ENCODE data around the gene KCNN4. TPM values are rescaled to one million over a fixed set of nuclear protein-coding genes. Genes with fewer than 3 reads are reported as not detected.

Gene KCNN4
- total and polyA plus RNA-seq, 10 donors, result 14.3 to 77.6 (median 22.6) TPM

DNA sequence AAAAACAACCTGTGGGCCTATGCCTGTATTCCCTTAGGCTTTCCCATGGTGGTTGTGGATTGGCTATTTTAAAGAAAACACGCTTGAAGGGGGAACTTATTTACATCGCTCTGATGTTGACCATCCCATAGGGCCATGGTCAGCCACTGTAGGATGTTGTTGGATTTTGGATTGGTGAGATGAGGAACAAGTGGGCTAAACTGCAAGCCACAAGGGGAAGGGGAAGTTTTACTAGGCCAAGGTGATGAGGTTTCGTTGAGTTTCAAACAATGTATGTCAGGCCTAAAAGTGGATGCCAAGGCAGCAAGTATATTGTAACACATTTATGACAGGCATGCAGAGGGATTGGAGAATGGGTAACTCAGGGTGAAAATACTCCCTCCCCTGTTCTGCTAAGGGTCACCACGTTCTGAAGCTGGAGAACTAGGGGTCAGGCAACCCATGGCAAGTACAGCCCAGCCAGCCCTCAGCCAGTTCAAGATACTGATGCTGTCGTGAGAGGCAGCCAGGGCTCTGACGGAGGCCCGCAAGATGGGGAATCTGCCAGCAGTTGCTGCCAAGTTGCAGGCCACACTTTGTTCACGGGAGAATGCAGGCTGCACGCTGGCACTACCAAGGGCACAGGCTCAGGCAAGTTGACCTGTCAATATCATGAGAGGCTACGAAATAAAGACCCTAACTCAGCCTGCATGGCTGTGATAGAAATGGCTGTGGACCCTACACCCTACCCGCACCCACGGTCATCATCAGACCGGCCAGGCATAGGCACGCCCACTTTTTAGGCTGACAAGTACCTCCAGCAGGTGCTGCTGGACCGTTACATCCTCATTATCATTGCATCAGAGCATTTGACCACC lies 53.8 kb downstream of the KCNN4 start:
- no peaks in the 10 kb centered on the region for H3K9me3 ChIP-seq
- H3K27ac ChIP-seq, result peak overlapping the region in 4 of 8 donors; percentile 8 to 58 (median 14)
- intact Hi-C loops (cut with DNase I; ENCODE audit: low total_unique reads), result no loop called here
- 49 to 72% (median 63%) methylated on average over 9 to 15 of the region's 15 CpGs for WGBS, 5 donors
- peaks cover 8 to 37% (median 19%) of the 10 kb centered on the region in 6 donors for H3K4me1 ChIP-seq
- no peak for DNase-seq
- H3K27me3 ChIP-seq (replicated peaks in 1 of 7), result no peaks in the 10 kb centered on the region
- H3K4me3 ChIP-seq, result no peak overlapping the region
- peaks cover 0 to 45% (median 40%) of the 10 kb centered on the region in 6 donors for H3K36me3 ChIP-seq
- TF ChIP-seq POLR2AphosphoS5 (IDR thresholded peaks at IDR 0.05), result peak; percentile 3 to 44 (median 21)
- no peak for TF ChIP-seq POLR2A (IDR thresholded peaks at IDR 0.05)
- no peak for TF ChIP-seq CTCF (IDR thresholded peaks at IDR 0.05 in 8 of 11, conservative IDR thresholded peaks at IDR 0.05 in 3 of 11)

GRCh38 chr19:43725468-43725867 lies 55.3 kb downstream of the KCNN4 start:
- intact Hi-C loops (cut with DNase I; ENCODE audit: low total_unique reads), result no loop called here
- Histone ChIP-seq H3K36me3 (peaks cover 0 to 30% (median 25%) of the 10 kb centered on the region in 6 donors), H3K27me3 (replicated peaks in 1 of 7) (no peaks in the 10 kb centered on the region), H3K27ac (peak overlapping the region in 7 of 8 donors; percentile 34 to 77 (median 58)), H3K4me1 (peaks cover 8 to 32% (median 17%) of the 10 kb centered on the region in 6 donors), H3K9me3 (no peaks in the 10 kb centered on the region), H3K4me3 (no peak overlapping the region)
- DNase-seq, result no peak
- no peak for TF ChIP-seq POLR2A (IDR thresholded peaks at IDR 0.05)
- peak in 1 of 3 donors; percentile 54 for TF ChIP-seq POLR2AphosphoS5 (IDR thresholded peaks at IDR 0.05)
- no peak for TF ChIP-seq CTCF (IDR thresholded peaks at IDR 0.05 in 8 of 11, conservative IDR thresholded peaks at IDR 0.05 in 3 of 11)
- WGBS, 5 donors, result 14 to 35% (median 17%) methylated on average over 7 of the region's 7 CpGs

- no peak overlapping the region for H3K4me3 ChIP-seq
- peaks cover 0 to 24% (median 19%) of the 10 kb centered on the region in 6 donors for H3K36me3 ChIP-seq
- DNase-seq, result no peak
- intact Hi-C loops (cut with DNase I; ENCODE audit: low total_unique reads), result no loop called here
- peaks cover 8 to 32% (median 17%) of the 10 kb centered on the region in 6 donors for H3K4me1 ChIP-seq
- H3K27ac ChIP-seq, result peak overlapping the region in 7 of 8 donors; percentile 7 to 77 (median 58)
- TF ChIP-seq POLR2A (IDR thresholded peaks at IDR 0.05), result no peak
- no peak for TF ChIP-seq CTCF (IDR thresholded peaks at IDR 0.05 in 8 of 11, conservative IDR thresholded peaks at IDR 0.05 in 3 of 11)
- no peak for TF ChIP-seq POLR2AphosphoS5 (IDR thresholded peaks at IDR 0.05)
- H3K27me3 ChIP-seq (replicated peaks in 1 of 7), result no peaks in the 10 kb centered on the region
- H3K9me3 ChIP-seq, result no peaks in the 10 kb centered on the region
- 71 to 83% (median 74%) methylated on average over 8 of the region's 8 CpGs for WGBS, 5 donors
Measured at GRCh38 chr19:43724896-43725295, 55.9 kb downstream of the KCNN4 start.

DNA sequence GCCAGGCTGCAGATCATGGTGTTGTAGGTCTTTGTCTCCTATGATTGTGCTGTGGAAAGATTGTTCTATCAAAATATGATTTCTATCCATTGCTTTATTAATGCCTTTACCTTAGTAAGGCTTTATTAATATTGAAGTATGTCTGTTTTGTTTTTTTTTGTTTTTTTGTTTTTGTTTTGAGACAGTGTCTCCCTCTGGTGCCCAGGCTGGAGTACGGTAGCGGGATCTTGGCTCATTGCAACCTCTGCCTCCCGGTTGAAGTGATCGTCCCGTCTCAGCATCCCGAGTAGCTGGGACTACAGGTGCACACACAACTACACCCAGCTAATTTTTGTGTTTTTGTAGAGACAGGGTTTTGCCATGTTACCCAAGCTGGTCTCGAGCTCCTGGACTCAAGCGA lies 57.2 kb downstream of the KCNN4 start:
- Histone ChIP-seq H3K4me3 (no peak overlapping the region), H3K27me3 (replicated peaks in 1 of 7) (no peaks in the 10 kb centered on the region), H3K27ac (no peak overlapping the region), H3K4me1 (peaks cover 8 to 32% (median 17%) of the 10 kb centered on the region in 6 donors), H3K9me3 (no peaks in the 10 kb centered on the region), H3K36me3 (peaks cover 0 to 11% (median 8%) of the 10 kb centered on the region in 6 donors)
- TF ChIP-seq CTCF (IDR thresholded peaks at IDR 0.05 in 8 of 11, conservative IDR thresholded peaks at IDR 0.05 in 3 of 11) (peak in 5 of 11 experiments; percentile 9 to 41 (median 24)), POLR2A (IDR thresholded peaks at IDR 0.05) (no peak), POLR2AphosphoS5 (IDR thresholded peaks at IDR 0.05) (no peak)
- DNase-seq, result no peak
- intact Hi-C loops (cut with DNase I; ENCODE audit: low total_unique reads), result no loop called here
- WGBS, 5 donors, result 80 to 88% (median 84%) methylated on average over 8 of the region's 8 CpGs
